Motor neuron (in vitro differentiated cells): ENCODE measurements around the gene RALGPS1. TPM values are rescaled to one million over a fixed set of nuclear protein-coding genes. Genes with fewer than 3 reads are reported as not detected.

Experiments
- ATAC-seq, 8 experiments: fragments of 200-7000 bp; cut with Tn5 transposase; replicated peaks in 6 of 8; 2 replicates each; pipeline ENCODE4 v1.8.0; 2021; ENCODE audit warnings: mild to moderate bottlenecking in 8 of 8, moderate library complexity in 8 of 8
- H3K27ac ChIP-seq, 2 donors: fragments of 250-450 bp; sonication (Bioruptor Pico); 2 replicates each; pipeline ENCODE4 v1.9.0; 2021; ENCODE audit warnings: antibody characterized with exemption in 2 of 2, mild to moderate bottlenecking in 2 of 2, moderate library complexity in 1 of 2
- H3K4me1 ChIP-seq, 2 donors: fragments of 250-450 bp; sonication (Bioruptor Pico); replicated peaks in 1 of 2; 2 replicates each; pipeline ENCODE4 v1.6.1; 2021; ENCODE audit warnings: antibody characterized with exemption in 2 of 2, mild to moderate bottlenecking in 2 of 2, moderate library complexity in 1 of 2
- H3K4me3 ChIP-seq, 5 donors: fragments of 250-450 bp; sonication (Bioruptor Pico); 2 replicates each; pipeline ENCODE4 v1.9.0; 2021; ENCODE audit warnings: antibody characterized with exemption in 5 of 5, mild to moderate bottlenecking in 5 of 5, moderate library complexity in 4 of 5
- WGBS, 10 experiments: fragments of 450-650 bp; shearing (Covaris generic); methylation state at CpG; one replicate each; pipeline ENCODE4 v1.0.0; 2022; 5-methylcytosine and 5-hydroxymethylcytosine counted together
- in situ Hi-C, 9 experiments: fragments of 400-800 bp; cut with MboI; loops; one replicate each; pipeline ENCODE4 v1.15.0; 2021; ENCODE audit warnings: low sequenced_read_pairs in 9 of 9, low pct_unique_long_range_greater_than_20kb in 2 of 9; ENCODE audit not compliant: unreplicated experiment in 9 of 9
- total RNA-seq, 8 experiments: library from RNA; unstranded; fragments of 300-600 nt; gene quantifications; 2 replicates each; pipeline versions ENCODE4 v1.2.3 to v1.2.4, GENCODE V29; 2022

The RALGPS1 gene
- total RNA-seq, 8 experiments from 2014 or later, result 4.3 to 29.6 (median 17.3) TPM

- no peak for ATAC-seq
- Histone ChIP-seq H3K4me1 (no peaks in the 10 kb centered on the region), H3K27ac (no peak overlapping the region), H3K4me3 (no peak overlapping the region)
- 78 to 100% (median 95%) methylated on average over 1 to 4 of the region's 8 CpGs; no CpG with 5 or more reads in 3 of the 10 experiments for WGBS, 10 experiments
- in situ Hi-C loops, result loop anchor here in 4 of 9 experiments (10.0 to 25.0 kb wide), 5 partner anchors 63 to 261 kb away; no protein-coding TSS in a partner anchor
Measured at GRCh38 chr9:127197861-127198430, 283.4 kb downstream of the RALGPS1 start.

- WGBS, 10 experiments, result 40 to 100% (median 67%) methylated on average over 2 to 4 of the region's 7 CpGs; no CpG with 5 or more reads in 6 of the 10 experiments
- no peak overlapping the region for H3K4me3 ChIP-seq
- no peaks in the 10 kb centered on the region for H3K4me1 ChIP-seq
- in situ Hi-C loops, result loop anchor here in 4 of 9 experiments (10.0 to 25.0 kb wide), 5 partner anchors 64 to 261 kb away; no protein-coding TSS in a partner anchor
- ATAC-seq, result no peak
- no peak overlapping the region for H3K27ac ChIP-seq
Measured at GRCh38 chr9:127198587-127198986, 284.0 kb downstream of the RALGPS1 start.

- ATAC-seq, result peak; percentile 71 to 90 (median 83)
- H3K4me3 ChIP-seq, result no peak overlapping the region
- WGBS, 10 experiments, result 20 to 80% (median 53%) methylated on average over 1 to 5 of the region's 15 CpGs; no CpG with 5 or more reads in 6 of the 10 experiments
- no peaks in the 10 kb centered on the region for H3K4me1 ChIP-seq
- no peak overlapping the region for H3K27ac ChIP-seq
- in situ Hi-C loops, result loop anchor here in 4 of 9 experiments (10.0 to 25.0 kb wide), 5 partner anchors 64 to 262 kb away; no protein-coding TSS in a partner anchor
Measured at GRCh38 chr9:127199001-127199791, 284.6 kb downstream of the RALGPS1 start.

GRCh38 chr9:127200106-127200862, 285.7 kb downstream of the RALGPS1 start:
- WGBS, 10 experiments, result 14 to 100% (median 72%) methylated on average over 1 to 5 of the region's 10 CpGs; no CpG with 5 or more reads in 1 of the 10 experiments
- in situ Hi-C loops, result loop anchor here in 5 of 9 experiments (10.0 to 25.0 kb wide), 4 partner anchors 137 to 263 kb away; partner anchors contain the start of gene SLC2A8 (in 1 of the 5)
- Histone ChIP-seq H3K27ac (no peak overlapping the region), H3K4me3 (no peak overlapping the region), H3K4me1 (no peaks in the 10 kb centered on the region)
- peak in 2 of 8 experiments; percentile 12 to 25 for ATAC-seq

GRCh38 chr9:127201071-127201541, 286.5 kb downstream of the RALGPS1 start:
- ATAC-seq, result no peak
- in situ Hi-C loops, result loop anchor here in 5 of 9 experiments (10.0 to 25.0 kb wide), 4 partner anchors 136 to 264 kb away; partner anchors contain the start of gene SLC2A8 (in 1 of the 5)
- Histone ChIP-seq H3K27ac (no peak overlapping the region), H3K4me1 (no peaks in the 10 kb centered on the region), H3K4me3 (no peak overlapping the region)
- 87 to 100% (median 92%) methylated on average over 2 to 3 of the region's 6 CpGs; no CpG with 5 or more reads in 4 of the 10 experiments for WGBS, 10 experiments

GRCh38 chr9:127201731-127202130, 287.1 kb downstream of the RALGPS1 start:
- WGBS, 10 experiments, result 63 to 100% (median 80%) methylated on average over 2 to 3 of the region's 11 CpGs; no CpG with 5 or more reads in 7 of the 10 experiments
- H3K4me3 ChIP-seq, result no peak overlapping the region
- H3K27ac ChIP-seq, result no peak overlapping the region
- in situ Hi-C loops, result loop anchor here in 5 of 9 experiments (10.0 to 25.0 kb wide), 4 partner anchors 136 to 264 kb away; partner anchors contain the start of gene SLC2A8 (in 1 of the 5)
- no peak for ATAC-seq
- no peaks in the 10 kb centered on the region for H3K4me1 ChIP-seq

- Histone ChIP-seq H3K27ac (no peak overlapping the region), H3K4me1 (no peaks in the 10 kb centered on the region), H3K4me3 (no peak overlapping the region)
- no peak for ATAC-seq
- in situ Hi-C loops, result loop anchor here in 5 of 9 experiments (10.0 to 25.0 kb wide), 4 partner anchors 135 to 265 kb away; partner anchors contain the start of gene SLC2A8 (in 1 of the 5)
- 0 to 86% (median 60%) methylated on average over 1 to 4 of the region's 11 CpGs; no CpG with 5 or more reads in 1 of the 10 experiments for WGBS, 10 experiments
Measured at GRCh38 chr9:127202461-127203169, 288.0 kb downstream of the RALGPS1 start.

GRCh38 chr9:127203681-127204327, 289.2 kb downstream of the RALGPS1 start:
- no peak for ATAC-seq
- no peak overlapping the region for H3K4me3 ChIP-seq
- in situ Hi-C loops, result loop anchor here in 5 of 9 experiments (10.0 to 25.0 kb wide), 4 partner anchors 133 to 267 kb away; partner anchors contain the start of gene SLC2A8 (in 1 of the 5)
- 71 to 100% (median 91%) methylated on average over 1 to 4 of the region's 5 CpGs; no CpG with 5 or more reads in 3 of the 10 experiments for WGBS, 10 experiments
- no peaks in the 10 kb centered on the region for H3K4me1 ChIP-seq
- H3K27ac ChIP-seq, result no peak overlapping the region

GRCh38 chr9:127204771-127205470, 290.3 kb downstream of the RALGPS1 start:
- in situ Hi-C loops, result loop anchor here in 5 of 9 experiments (10.0 to 25.0 kb wide), 4 partner anchors 132 to 268 kb away; partner anchors contain the start of gene SLC2A8 (in 1 of the 5)
- no peak overlapping the region for H3K27ac ChIP-seq
- H3K4me1 ChIP-seq, result no peaks in the 10 kb centered on the region
- H3K4me3 ChIP-seq, result no peak overlapping the region
- 0 to 100% (median 67%) methylated on average over 1 to 3 of the region's 7 CpGs; no CpG with 5 or more reads in 3 of the 10 experiments for WGBS, 10 experiments
- peak; percentile 4 to 79 (median 64) for ATAC-seq

- no peak for ATAC-seq
- Histone ChIP-seq H3K4me3 (no peak overlapping the region), H3K4me1 (no peaks in the 10 kb centered on the region), H3K27ac (no peak overlapping the region)
- in situ Hi-C loops, result loop anchor here in 5 of 9 experiments (10.0 to 25.0 kb wide), 4 partner anchors 131 to 269 kb away; partner anchors contain the start of gene SLC2A8 (in 1 of the 5)
- WGBS, 10 experiments, result 81 to 100% (median 90%) methylated on average over 1 to 4 of the region's 4 CpGs; no CpG with 5 or more reads in 7 of the 10 experiments
Measured at GRCh38 chr9:127205952-127206351, 291.4 kb downstream of the RALGPS1 start.
